C4-2B (cell line): ENCODE measurements around the gene CGB5.

Source experiments
- H3K27ac ChIP-seq: fragments of 450-650 bp; 2 replicates; pipeline ENCODE4 v1.5.1; 2017
- CTCF ChIP-seq: fragments of 450-650 bp; conservative IDR thresholded peaks from 2 replicates; pipeline ENCODE4 v1.5.1; 2017; ENCODE audit warnings: mild to moderate bottlenecking
- ZFX ChIP-seq: fragments of 450-650 bp; IDR thresholded peaks from 2 replicates; pipeline ENCODE4 v1.6.1; 2017

Gene CGB5

DNA sequence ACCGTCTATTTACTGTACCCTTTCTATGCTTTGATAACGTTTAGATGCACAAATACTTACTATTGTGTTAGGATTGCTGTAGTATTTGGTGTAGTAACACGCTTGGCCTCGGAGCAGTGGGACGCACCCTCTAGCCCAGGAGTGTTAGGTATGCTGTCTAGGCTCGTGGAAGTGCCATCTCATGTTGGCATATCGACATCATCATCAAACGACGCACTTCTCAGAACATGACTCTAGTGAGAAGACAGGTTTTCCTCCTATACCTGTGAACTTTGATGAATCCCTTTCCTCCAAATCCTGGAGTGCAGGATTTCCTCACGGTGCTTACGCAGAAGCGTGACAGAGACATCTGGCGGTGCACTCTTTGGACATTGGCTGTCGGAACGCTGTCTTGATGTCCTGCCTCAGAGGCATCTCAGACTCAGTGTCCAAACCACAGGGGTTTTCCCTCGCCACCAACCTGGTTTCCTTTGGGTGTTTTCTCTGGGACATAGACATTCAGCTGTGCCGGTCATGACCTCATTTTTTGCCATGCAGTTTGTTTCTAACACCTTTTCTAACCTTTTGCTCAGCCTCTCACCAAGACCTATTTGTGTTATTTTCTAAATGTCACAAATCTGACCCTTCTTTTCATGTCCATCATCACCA, 47.9 kb downstream of the CGB5 start:
- no peak for TF ChIP-seq ZFX
- TF ChIP-seq CTCF, result no peak
- no peak overlapping the region for H3K27ac ChIP-seq

GRCh38 chr19:49092686-49093085, 49.0 kb downstream of the CGB5 start:
- no peak overlapping the region for H3K27ac ChIP-seq
- no peak for TF ChIP-seq CTCF
- TF ChIP-seq ZFX, result no peak
